ENCODE measurements around the gene S1PR3.
A peak's percentile ranks its signal among the peaks of the same experiment; 100 is the strongest.
"Not testable (repeated sequence)": the region's sequence is repeated elsewhere in the genome, so short reads cannot be mapped to it uniquely, and the experiment has no call there.

S1PR3 gene

DNA sequence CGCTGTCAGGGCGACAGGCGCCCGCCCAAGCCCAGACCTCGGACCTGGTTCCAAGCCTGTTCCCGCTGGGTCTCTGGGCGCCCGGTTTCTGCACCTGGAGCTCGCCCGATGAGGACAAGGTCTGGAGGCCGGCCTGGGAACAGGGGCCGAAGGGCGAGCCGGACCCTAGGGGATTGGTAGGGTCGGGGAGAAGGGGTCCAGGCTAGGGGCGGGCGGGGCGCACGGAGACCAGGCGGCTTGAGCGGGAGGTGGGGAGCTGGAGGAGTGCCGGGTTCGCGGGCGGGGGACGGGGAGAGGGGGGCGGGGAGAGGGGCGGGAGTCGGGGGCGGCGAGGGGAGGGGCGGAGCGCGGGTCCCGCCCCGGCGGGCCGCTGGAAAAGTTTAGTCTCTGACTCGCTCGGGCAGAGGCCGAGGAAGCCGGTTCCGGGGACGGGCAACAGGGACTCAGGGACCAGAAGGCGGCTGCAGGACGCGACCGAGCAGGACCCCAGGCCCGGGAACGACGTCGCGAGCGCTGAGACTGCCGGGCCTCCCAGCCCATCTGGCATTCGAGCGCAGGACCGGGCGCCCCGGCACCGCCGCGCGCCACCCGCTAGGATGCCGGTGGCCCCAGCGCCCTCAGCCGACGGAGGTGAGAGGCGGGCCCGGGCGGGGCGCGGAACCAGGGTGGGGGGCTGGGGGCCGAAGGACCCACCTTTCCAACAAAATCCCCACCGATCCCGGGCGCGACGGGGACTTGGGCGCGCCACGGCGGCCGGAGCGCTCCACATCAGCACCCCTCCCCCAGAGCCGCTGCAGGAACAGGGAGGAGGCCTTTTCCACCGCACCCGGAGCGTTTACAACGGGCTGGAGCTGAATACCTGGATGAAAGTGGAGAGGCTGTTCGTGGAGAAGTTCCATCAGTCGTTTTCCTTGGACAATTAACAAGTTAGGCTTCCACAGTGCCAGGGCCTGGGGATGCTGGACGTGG lies at the start of gene S1PR3:
TSS of gene S1PR3 (plus strand) at position 403 of the 969 bp plus-strand sequence. CDS start 9,733 bp downstream, outside the sequence.
- DNase-seq: peak; percentile 50

DNA sequence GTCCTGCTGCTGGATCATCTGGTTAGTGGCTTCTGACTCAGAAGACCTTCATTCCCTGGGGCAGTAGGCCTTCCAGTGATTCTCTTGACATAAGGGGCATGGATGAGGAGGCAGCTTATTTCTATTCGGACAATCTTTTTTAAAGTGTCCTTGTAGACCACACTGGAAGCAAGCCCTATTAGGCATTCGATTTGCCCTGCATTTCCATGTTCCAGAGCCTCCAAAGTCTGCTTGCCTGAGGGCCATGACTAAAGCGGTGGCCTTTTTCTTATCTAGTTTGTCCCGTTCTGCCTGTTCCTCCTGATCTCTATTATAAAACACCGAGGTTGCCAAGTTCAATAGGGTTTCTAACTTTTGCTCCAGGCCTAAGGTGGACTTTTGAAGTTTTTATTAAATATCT lies 49.7 kb upstream of the S1PR3 start:
- DNase-seq: not testable (repeated sequence)

DNA sequence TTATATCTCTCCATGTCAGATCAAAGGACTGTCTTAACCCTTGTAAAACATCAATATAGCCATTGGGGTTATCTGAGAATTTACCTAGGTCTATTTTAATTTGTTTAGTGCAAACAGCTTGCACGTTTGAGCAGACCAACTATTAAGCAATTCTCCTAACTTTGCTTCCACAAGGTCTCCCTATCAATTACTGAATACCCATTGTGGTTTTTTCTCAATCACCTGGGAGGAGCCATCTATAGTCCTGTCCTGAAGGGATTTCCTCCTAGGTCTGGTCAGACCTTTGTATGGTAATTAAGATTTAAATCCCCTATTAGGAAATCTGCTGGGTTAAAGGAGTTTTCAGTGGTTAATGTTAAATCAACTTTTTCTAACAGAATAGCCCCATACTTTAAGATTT lies 48.9 kb upstream of the S1PR3 start:
- no peak for DNase-seq

DNA sequence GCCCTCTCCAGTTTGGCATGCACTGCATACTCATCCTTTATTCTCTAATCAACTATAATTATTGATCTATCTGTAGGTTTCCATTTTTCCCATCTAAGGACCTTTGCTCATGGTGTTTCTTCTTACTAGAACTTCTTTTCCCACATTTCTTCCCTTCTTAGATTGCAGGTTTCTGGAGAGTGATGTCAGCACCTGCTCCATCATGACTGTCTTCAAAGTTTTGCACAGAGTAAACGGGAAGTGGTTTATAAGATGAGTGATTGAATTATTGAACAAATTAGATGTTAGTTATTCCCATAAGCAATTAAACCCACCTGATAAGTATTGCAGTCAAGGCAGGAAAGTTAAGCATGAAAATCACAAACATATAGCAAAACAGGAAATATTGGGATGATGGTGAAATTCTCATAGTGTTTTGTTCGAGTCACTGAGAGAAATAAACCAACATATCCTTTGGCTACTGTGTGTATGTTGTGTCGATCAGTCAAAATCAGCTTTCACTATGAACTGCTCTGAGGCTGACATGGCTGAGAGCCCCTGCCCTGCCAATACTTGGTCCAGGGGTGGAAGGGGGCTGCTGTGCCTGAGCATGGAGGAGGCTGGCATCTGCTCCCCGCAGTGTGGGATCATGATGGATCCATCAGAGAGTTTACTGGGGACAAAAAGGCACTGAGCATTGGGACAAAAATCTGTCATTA lies 45.5 kb upstream of the S1PR3 start:
- DNase-seq: no peak

DNA sequence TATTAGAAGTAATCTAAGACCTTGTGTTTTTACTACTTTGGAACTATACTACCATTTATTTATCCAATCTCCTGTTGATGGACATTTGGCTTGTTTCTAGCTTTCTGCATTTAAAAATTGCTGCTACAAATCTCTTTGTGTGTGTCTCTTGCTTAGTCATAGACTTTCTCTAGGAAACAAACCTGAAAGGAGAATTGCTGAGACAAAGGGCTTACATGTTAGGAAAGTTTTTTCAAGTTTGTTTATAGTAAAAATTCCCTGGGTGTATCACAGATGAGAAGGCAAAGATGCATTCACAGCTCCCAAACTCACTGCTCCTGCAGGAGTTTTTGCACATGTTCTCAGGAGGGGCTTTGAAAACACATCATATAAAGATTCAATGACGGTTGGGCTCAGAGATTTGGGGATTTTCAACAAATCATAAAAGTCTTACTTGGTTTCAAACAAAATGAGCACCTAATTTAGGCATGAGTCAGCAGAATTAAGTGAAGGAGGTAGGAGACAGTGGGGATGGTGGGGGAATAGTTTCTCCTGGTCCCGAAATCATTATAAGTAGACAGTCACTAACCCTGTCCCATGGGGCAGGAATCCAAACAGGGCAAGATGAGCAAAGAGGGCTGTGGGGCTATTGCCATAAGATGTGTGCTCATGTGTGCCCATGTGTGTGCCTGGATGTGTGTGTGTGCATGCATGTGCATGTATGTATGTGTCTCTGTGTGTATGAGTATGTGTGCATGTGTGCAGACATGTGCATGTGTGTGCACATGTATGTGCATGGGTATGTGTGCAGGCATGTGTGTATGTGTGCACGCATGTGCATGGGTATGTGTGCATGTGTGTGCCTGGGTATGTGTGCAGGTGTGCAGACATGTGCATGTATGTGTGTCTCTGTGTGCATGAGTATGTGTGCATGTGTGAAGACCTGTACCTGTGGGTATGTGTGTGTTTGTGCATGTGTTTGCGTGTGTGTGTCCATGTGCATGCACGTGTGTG lies 43.4 kb upstream of the S1PR3 start:
- DNase-seq: peak; percentile 21

DNA sequence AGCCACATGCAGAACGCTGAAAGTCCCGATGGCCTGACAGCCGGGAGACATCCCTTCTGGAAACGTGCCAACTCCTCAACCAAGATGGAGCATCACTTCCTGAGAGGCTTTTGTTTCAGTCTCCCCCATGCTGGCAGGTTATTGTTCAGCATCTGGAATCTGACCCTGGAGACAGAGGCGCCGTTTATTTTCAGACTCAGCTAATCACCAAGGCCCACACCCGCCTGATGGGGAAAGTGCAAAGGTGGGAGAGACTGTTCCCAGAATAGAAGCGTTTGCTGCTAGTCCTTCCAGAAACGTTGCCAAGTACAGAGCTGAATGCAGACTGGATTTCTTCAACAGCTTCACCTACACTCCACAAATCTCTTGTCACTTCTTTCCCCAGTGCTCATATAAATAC lies 41.8 kb upstream of the S1PR3 start:
- peak; percentile 66 for DNase-seq

DNA sequence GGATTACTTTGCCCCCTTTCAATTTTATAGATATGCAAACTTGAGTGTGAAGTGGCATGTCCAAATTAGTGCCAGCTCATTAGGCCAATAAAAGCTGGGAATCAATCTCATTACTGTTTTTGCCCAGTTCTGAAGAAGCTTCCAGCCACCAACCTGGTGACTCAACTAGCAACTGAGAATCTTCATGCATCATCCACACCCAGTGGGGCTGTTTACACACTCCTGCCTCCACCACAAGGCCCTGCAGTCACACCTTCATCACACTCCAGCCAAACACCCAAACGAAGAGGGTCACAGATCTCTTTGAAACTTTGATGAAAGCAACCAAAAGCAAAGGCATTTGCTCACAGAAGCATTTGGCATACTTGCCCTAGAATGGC lies 41.3 kb upstream of the S1PR3 start:
- DNase-seq: peak; percentile 35

DNA sequence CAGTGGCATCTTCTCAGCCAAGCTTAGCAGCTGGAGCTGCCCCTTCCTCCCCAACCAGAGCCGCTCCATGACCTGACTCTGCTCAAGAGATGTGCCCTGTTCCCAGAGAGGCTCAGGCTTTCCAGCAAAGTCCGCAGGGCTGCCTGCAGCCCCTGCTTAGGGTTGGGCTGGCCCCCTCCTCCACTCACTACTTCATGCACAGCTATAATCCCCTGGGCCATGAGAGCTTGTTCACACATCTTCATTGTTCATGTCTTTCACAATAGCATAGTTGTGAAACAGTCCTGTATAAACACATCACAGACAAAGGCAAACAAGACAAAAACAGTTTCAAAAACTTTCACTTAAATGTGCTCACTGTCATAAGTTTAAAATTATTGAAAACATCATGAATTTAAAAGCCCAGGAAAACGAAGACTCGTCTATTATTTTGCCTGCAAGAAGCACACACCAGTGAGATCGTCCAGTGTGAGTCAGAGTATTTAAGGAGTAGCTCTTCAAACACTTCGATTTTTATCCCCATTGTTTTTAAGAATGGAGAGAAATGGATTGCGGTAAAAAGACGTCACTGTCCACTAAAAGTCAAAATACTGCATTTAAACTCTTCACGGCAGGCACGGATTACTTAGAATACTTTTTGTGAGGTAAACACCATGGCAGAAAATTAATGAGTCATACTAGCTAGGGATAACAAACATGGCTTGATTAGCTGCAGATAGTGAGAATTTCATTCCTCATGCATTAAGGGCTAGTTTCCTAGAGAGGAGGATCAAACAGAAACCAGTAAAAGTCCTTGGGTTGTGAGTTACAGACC lies 40.7 kb upstream of the S1PR3 start:
- DNase-seq: peak; percentile 49

DNA sequence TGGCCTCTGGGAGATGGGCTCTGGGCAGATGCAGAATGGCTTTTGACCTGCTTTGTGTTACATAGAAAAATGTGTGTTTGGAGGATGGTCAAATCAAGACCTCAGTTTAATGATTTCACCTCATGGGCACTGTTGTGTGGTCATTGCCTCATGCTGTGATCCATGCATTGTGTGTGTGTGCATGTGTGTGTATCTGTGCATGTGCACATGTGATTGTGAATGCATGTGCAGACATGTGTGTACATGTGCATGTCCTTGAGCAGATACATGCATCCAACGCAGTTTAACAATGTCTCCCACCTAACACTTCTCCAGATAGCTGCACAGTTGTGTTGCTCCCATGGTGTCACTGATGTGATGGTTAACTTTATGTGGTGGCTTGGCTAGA lies 40.1 kb upstream of the S1PR3 start:
- no peak for DNase-seq

DNA sequence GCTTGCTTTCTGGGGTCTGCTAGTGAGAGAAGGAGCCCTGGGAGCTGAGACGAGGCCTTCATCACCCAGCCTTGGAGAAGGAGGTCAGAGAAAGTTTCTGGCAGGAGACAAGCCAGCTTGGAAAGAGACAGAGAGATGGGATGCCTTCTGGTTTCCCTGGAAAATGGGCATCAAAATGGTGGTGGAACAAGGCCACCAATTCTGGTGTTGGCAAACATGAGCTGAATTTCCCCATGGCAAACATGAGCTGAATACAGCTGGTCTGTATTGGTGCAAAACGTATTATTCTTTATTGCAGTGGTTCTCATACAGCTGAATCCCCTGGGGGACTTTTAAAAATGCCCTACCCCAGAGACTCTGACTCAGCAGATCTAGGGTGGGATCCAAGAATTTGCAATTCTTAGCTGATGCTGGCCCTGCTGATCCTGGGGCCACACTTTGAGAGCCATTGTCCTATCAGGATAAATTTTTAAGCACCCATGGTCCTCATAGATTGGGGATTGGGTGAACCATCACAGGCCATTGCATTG lies 39.1 kb upstream of the S1PR3 start:
- DNase-seq: no peak

DNA sequence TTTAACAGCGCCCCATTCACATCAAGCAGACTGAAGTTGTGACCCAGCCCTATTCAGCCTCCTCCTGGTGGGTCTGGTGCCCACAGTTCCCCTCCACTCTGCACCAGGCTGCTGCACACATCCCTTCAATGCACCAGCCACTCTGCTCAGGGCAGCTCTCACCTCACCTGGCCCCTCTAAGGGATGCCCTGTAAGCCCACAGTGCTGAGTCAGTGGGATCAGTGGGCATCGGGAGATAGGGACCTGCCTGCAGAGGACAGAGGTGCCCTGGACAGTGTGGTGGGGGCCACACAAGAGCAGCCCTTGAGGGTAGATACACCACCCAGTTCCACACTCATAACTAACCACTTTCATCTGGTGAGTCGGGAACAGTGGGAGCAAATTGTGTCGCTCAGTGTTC lies 38.3 kb upstream of the S1PR3 start:
- DNase-seq: no peak

DNA sequence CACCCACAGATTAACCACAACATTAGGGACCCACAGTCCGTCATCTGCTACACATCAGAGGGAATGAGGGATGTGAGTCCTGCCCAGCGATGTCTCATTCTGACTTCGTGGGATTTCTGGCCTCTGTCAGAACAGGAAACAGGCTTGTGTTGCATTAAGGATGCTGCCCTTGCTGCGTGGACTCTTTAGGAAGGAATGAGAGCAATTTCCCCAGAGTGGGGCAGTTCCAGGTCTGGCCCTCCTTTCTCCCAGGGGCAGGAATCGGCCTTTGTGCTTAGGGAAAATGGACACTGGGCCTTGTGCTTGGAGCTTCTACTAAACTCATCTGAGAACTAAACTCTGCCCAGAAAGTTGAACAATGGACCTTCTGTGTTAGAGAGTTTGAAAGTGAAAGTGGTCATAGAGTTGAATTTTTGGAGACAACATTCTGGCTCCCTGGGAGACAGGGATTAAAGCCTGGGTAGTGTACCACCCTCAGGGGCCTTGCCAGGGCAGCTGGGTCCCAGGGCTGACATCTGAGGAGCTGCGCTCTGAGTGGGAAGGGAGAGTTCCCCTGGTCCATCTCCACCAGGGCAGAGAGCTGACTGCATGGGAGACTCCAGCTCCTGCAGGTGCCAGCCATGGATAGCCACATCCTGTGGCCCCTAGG lies 37.8 kb upstream of the S1PR3 start:
- peak; percentile 77 for DNase-seq

DNA sequence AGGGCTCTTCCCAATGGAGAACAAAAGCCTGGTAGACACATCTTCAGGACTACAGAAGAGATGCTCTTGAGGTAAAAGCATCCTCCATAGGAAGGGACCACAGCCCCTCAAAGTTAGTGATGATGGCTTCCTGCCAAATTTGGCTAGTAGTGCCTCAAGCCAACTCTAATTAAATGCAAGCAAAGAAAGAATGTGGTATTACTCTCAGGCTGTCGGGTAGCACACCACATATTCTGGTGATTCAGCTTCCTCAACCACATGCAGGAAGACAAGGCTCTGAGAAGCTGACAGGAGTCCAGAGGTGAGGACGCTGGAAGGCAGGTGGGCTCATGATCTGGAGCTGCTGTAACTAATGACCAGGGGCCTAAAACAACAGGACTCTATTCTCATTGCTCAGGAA lies 37.2 kb upstream of the S1PR3 start:
- peak; percentile 80 for DNase-seq

DNA sequence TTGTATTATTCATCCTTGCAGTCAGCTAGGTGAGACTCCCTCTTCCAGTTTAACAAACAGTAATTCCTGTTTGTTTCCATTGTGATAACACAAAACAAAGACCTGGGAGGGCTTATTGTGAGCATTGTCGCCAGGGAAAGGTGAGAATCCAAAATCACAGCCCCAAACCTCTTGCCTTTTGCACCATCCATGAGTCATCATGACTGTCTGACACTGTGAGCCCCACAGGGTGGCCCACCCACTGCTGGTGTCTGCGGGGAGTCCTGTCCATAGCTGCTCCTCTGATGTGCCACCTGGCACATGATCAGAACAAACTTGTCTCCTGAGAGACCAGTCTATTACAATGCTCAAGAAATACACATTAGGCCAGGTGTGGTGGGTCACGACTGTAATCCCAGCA lies 33.7 kb upstream of the S1PR3 start:
- no peak for DNase-seq

DNA sequence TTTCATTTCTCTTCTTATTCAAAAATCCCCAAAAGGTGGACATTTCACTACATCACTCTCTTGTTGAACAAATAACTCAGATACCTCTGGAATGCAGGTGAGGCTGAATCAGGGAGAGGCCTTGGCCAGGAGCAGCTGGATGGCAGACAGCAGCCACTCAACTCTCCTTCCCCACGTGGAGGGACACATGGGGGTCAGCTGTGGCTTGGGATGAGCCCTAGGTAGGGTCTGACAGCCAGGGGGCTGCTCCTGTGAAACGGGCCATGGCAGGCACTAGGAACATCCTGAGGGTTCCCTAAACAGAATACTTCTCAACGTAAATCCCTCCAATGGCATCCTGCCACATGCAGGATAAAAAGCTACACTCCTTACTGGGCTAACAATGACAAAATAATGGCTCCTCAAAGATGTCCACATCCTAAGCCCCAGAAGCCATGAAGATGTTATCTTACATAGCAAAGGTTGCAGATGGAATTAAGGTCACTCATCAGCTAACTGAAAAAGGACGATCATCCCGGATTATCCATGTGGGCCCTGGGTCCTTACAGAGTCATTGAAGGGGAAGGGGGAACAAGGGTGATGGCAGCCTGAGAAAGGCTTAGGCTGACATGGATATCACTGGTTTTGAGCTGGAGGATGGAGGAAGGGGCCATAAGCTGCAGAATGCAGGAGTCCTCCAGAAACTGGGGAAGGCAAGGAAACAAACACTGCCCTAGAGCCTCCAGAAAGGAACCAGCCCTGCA lies 31.4 kb upstream of the S1PR3 start:
- DNase-seq: no peak

DNA sequence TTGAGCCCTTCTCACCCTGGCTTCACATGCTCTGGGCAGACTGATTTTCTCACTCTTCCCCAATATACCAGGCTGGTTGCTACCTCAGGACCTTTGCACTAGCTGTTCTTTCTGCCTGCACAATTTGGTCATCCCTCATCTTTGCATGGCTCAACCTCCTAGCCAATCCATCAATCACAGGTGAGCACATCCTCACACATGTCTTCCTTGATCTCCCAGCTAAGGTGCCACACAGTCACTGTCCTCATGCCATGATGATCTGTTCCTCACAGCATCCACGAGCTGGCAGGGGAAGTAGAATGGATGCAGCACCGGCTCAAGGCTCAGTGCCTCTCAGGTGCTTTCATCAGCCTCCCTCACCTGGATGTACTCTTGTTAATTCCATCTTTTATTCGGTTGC lies 30.6 kb upstream of the S1PR3 start:
- no peak for DNase-seq

DNA sequence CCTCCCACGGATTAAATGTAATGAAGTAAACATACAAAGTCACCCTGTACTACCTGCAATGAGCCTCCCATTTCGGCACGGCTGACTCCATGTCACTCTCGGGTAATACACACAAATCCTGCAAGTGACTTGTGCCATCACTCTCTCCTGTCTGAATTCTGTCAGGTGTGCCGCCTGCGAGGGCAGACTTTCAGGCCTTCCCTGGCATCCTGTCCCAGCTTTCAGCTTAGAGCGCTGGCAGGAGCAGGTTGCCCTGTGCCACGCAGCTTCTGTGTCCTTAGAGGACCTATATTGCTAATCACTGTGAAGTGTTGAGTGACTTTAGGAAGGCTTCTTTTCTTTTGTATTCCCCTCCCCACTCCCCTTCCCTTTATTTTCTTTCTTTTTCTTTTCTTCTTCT lies 25.8 kb upstream of the S1PR3 start:
- no peak for DNase-seq

DNA sequence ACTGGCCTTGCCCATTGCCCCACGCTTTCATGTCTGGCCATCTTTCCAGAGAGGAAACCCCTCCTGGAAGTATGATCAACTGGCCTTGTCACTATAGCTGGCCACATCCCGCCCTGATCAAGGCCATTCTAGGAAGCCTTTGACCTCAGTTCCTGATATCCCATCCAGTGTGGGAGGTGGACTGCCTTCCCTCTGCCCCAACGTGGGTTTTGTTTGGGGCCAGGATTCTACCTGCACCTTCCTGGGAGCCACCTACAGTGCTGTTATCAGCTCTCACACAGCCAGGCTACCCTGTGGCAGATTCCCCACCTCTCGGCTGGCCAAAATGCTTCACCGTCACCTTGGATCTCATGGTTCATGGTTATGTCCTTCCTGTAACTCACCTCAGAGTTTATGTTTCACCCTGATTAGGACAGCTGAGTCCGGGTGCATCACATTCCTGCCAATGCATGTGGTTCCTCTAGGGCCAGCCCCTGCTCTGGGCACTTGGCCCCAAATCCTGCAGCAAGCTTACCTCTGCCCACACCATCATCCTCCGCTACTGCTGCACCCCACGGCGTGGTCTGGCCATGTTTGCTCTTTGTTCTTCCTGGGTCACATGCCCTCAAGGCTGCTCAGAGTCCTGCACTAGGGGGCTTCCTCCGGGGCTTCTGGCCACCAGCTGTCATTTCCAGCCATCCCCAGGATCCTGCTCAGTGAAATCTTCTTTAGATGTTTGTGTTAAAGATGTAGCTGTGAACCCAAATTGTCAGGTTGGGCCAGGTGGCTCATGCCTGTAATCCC lies 24.2 kb upstream of the S1PR3 start:
- DNase-seq: no peak

DNA sequence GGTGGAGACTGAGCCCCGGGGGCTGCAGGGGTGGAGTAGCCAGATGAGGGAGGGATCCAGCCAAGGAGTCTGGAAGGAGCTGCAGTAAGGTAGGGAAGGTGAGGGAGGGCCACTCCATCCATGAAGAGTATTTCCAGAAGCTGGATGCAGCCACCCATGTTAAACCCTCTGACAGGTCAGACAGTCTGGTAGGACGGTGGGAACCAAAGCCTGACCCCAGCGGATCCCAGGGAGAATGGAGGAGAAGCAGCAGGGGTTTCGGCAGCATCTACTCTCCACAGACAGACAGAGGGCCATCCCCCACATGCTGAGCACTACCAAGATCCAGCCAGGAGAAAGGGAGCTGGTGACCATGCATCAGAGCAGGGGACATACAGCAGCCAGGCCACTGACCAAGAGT lies 22.5 kb upstream of the S1PR3 start:
- DNase-seq: no peak
